WERI-Rb-1 (cell line): Measurements from ENCODE around the gene ODF4.

Experiments used
- DNase-seq: peaks from one replicate; pipeline ENCODE4 v3.0.0-alpha.2; 2020
- H3K27ac ChIP-seq: fragments of 250-450 bp; sonication (Bioruptor Pico); 2 replicates; pipeline ENCODE4 v1.5.1; 2020; ENCODE audit warnings: mild to moderate bottlenecking, moderate library complexity
- H3K27me3 ChIP-seq: fragments of 250-450 bp; sonication (Bioruptor Pico); 2 replicates; pipeline ENCODE4 v1.5.1; 2021; ENCODE audit warnings: mild to moderate bottlenecking, low read depth, moderate library complexity; ENCODE audit not compliant: insufficient read depth, severe bottlenecking
- H3K36me3 ChIP-seq: fragments of 250-450 bp; sonication (Bioruptor Pico); 2 replicates; pipeline ENCODE4 v1.5.1; 2020; ENCODE audit warnings: mild to moderate bottlenecking, moderate library complexity
- H3K4me3 ChIP-seq: 2 replicates; pipeline ENCODE4 v1.5.1; 2011; ENCODE audit warnings: low read depth, mild to moderate bottlenecking, control low read depth, low read length
- H3K9me3 ChIP-seq: fragments of 250-450 bp; sonication (Bioruptor Pico); 2 replicates; pipeline ENCODE4 v1.5.1; 2021; ENCODE audit warnings: mild to moderate bottlenecking, moderate library complexity; ENCODE audit not compliant: severe bottlenecking
- TF ChIP-seq, protein P1 (sequence below): IDR thresholded peaks from 2 replicates; pipeline ENCODE4 v1.5.1; 2011; ENCODE audit warnings: low read depth, mild to moderate bottlenecking, control low read depth, inconsistent platforms, low read length

Gene ODF4

DNA sequence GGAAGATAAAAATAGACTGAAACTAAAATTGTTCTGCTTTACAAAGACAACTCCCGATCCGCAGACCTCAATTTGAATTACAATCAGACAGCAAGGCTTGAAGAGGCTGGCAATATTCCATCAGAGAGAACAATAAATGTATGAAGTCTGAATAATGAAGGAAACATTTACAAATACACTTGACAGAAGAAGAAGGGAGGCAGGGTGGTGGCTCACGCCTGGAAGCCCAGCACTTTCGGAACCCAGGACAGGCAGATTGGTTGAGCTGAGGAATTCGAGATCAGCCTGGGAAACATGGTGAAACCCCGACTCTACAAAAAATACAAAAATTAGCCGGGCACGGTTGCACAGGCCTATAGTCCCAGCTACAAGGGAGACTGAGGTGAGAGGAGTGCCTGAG, 14.6 kb downstream of the ODF4 start:
- no peaks in the 10 kb centered on the region for H3K27me3 ChIP-seq
- DNase-seq, result no peak
- H3K9me3 ChIP-seq, result no peaks in the 10 kb centered on the region
- H3K4me3 ChIP-seq, result no peak overlapping the region
- H3K36me3 ChIP-seq, result no peaks in the 10 kb centered on the region
- no peak overlapping the region for H3K27ac ChIP-seq
- TF ChIP-seq, protein P1, sequence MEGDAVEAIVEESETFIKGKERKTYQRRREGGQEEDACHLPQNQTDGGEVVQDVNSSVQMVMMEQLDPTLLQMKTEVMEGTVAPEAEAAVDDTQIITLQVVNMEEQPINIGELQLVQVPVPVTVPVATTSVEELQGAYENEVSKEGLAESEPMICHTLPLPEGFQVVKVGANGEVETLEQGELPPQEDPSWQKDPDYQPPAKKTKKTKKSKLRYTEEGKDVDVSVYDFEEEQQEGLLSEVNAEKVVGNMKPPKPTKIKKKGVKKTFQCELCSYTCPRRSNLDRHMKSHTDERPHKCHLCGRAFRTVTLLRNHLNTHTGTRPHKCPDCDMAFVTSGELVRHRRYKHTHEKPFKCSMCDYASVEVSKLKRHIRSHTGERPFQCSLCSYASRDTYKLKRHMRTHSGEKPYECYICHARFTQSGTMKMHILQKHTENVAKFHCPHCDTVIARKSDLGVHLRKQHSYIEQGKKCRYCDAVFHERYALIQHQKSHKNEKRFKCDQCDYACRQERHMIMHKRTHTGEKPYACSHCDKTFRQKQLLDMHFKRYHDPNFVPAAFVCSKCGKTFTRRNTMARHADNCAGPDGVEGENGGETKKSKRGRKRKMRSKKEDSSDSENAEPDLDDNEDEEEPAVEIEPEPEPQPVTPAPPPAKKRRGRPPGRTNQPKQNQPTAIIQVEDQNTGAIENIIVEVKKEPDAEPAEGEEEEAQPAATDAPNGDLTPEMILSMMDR, result no peak

DNA sequence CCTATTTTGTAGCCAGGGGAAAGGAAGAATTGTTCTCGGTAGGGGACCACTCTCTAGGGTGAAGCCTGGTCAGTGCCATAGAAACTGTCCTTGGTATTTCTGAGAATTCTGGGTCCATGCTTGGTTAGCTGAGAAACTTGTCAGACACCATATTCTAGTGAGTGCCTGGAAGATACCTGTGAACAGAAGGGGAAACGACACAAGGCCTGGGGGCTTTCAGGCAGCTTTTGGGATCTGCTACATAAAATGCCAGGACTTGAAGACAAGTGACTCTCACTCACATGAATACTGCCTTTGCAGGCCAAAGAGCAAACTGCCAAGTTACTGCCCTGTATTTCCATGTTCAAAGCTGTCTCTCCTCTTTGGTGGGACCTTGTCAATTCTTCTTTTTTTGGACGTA, 18.3 kb downstream of the ODF4 start:
- no peaks in the 10 kb centered on the region for H3K27me3 ChIP-seq
- no peak overlapping the region for H3K4me3 ChIP-seq
- H3K36me3 ChIP-seq, result no peaks in the 10 kb centered on the region
- H3K27ac ChIP-seq, result no peak overlapping the region
- TF ChIP-seq, protein P1, result no peak
- no peaks in the 10 kb centered on the region for H3K9me3 ChIP-seq
- DNase-seq, result no peak

DNA sequence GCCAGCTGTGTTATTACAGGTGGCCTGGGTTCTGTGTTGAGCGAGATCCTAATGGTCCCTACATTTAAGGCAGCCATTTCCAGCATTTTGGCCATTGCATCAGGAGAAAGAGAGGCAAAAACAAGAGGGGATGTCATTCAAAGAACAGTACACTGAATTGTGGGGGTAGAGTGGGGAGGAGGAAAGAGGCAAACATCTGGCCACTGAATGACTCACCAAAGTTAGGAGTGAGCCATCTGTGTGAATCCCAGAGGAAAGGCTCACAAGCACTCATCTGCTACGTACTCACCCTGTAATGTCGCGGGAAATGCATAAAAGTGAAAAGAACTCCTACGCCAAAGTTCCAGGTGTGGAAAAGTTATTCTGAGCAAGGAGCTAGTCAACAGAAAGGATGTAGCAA, 20.1 kb downstream of the ODF4 start:
- no peaks in the 10 kb centered on the region for H3K9me3 ChIP-seq
- H3K36me3 ChIP-seq, result no peaks in the 10 kb centered on the region
- H3K27ac ChIP-seq, result no peak overlapping the region
- TF ChIP-seq, protein P1, result no peak
- DNase-seq, result no peak
- H3K27me3 ChIP-seq, result no peaks in the 10 kb centered on the region
- H3K4me3 ChIP-seq, result no peak overlapping the region

DNA sequence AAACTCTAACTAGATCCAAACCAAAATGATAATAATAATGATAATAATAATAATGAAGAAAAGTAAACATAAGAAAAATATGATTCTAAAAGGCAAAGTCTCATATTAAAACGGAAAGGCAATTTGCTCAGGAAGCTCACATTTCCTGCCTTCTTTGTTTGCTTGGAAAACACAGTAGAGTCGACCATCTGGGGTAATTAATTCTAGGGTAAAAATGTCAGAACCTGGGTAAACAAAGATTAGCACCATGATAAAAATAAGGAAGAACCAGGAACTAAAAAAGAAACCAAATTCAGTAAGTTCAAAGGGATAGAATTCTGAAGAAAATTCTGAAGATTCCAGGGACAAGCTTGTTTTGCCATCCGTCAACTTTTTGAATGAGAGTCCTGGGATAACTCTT, 20.6 kb downstream of the ODF4 start:
- no peaks in the 10 kb centered on the region for H3K27me3 ChIP-seq
- no peak overlapping the region for H3K4me3 ChIP-seq
- H3K27ac ChIP-seq, result no peak overlapping the region
- TF ChIP-seq, protein P1, result no peak
- H3K9me3 ChIP-seq, result no peaks in the 10 kb centered on the region
- DNase-seq, result no peak
- H3K36me3 ChIP-seq, result no peaks in the 10 kb centered on the region; the same call in none of the 2 replicates

DNA sequence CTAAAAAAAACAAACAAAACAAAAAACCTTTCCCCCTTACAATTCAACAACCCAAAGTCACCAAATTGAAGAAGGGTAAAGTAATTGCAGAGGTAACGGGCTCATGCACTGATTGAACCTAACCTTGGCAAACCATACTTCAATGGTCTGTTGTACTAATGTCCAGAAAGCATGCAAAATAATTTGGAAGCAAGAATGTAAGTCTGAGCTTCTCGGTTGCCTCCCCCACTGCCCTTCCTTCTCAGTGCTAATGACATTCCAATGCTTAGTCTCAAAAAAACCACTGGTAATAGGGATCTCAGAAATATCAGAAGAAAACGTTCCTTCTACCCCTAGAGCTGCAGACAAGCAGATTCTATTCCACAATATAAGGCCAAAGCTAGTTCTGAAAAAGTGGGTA, 21.1 kb downstream of the ODF4 start:
- H3K9me3 ChIP-seq, result no peaks in the 10 kb centered on the region
- TF ChIP-seq, protein P1, result no peak
- no peak overlapping the region for H3K27ac ChIP-seq
- no peak overlapping the region for H3K4me3 ChIP-seq
- no peak for DNase-seq
- no peaks in the 10 kb centered on the region for H3K27me3 ChIP-seq
- no peaks in the 10 kb centered on the region; the same call in none of the 2 replicates for H3K36me3 ChIP-seq

DNA sequence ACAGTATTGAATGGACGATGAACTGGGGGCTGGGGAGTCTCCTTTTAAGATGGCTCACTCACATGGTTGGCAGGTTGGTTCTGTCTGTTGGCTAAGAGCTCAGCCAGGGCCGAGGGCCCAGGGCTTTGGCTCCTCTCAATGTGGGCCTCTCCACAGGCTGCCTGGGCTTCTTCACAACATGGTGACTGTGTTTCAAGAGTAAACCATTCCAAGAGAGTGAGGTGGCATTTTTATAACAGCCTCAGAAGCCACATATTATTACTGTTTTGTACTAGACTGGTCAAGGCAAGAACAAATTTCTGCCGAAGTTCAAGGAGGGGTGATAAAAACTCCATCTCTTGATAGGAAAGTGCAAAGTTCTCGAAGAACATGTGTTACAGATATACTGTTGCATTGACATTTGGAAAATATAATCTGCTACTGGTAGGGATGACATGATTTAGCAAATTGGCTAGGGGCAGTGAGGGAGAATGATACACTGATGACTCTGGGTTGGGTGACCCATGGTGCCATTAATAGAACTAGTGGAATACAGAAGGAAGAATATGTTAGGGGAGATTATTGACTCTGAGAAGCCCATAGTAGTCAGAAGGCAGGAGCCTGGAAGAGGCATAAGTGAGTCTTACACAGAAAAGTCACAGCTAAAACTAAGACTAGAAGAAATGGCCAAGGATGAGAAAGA, 23.2 kb downstream of the ODF4 start:
- TF ChIP-seq, protein P1, result no peak
- Histone ChIP-seq H3K27ac (no peak overlapping the region), H3K27me3 (no peaks in the 10 kb centered on the region), H3K9me3 (no peaks in the 10 kb centered on the region), H3K36me3 (no peaks in the 10 kb centered on the region; the same call in none of the 2 replicates), H3K4me3 (no peak overlapping the region)
- DNase-seq, result no peak
